Peyer's patch (tissue), 4 donors: ENCODE data around the gene GRIPAP1. TPM values are rescaled to one million over a fixed set of nuclear protein-coding genes. Genes with fewer than 3 reads are reported as not detected.

Experiments used
- DNase-seq, 3 donors: peaks; one replicate each; pipeline ENCODE4 v3.0.0-alpha.2; 2017 to 2019
- H3K27ac ChIP-seq, 4 donors: fragments of 200-600 bp; sonication (generic); one replicate each; pipeline ENCODE4 v1.5.1; 2016 to 2019
- H3K27me3 ChIP-seq, 2 donors: fragments of 200-600 bp; sonication (generic); one replicate each; pipeline ENCODE4 v1.5.1; 2019
- H3K36me3 ChIP-seq, 3 donors: fragments of 200-600 bp; sonication (generic); one replicate each; pipeline ENCODE4 v1.5.1; 2016 to 2019
- H3K4me1 ChIP-seq, 4 donors: fragments of 200-600 bp; sonication (generic); one replicate each; pipeline ENCODE4 v1.5.1; 2016 to 2019
- H3K4me3 ChIP-seq, 4 donors: fragments of 200-600 bp; sonication (generic); 1 replicate in 3 of 4; 2 replicates in 1 of 4; pipeline ENCODE4 v1.5.1; 2016 to 2019; ENCODE audit warnings: mild to moderate bottlenecking in 1 of 4
- H3K9me3 ChIP-seq, 4 donors: fragments of 200-600 bp; sonication (generic); one replicate each; pipeline ENCODE4 v1.5.1; 2016 to 2019; ENCODE audit warnings: mild to moderate bottlenecking in 1 of 4
- POLR2A ChIP-seq, 2 donors: fragments of 450-650 bp; IDR thresholded peaks; one replicate each; pipeline ENCODE4 v1.5.1; 2017; ENCODE audit warnings: antibody characterized with exemption in 2 of 2, mild to moderate bottlenecking in 2 of 2, moderate library complexity in 2 of 2
- total RNA-seq, 4 donors: library from RNA; depleted of rRNA; stranded (reverse); fragments of >200 nt; gene quantifications; one replicate each; pipeline ENCODE4 v1.1.0, GENCODE V29; 2016
- TF ChIP-seq, protein P1 (sequence below), 6 experiments: fragments of 450-650 bp in 4 of 6; fragments of 200-600 bp in 2 of 6; sonication (generic) in 1 of 6; IDR thresholded peaks; one replicate each; pipeline ENCODE4 v1.5.1; 2017 to 2019; ENCODE audit warnings: antibody characterized with exemption in 6 of 6, mild to moderate bottlenecking in 3 of 6, moderate library complexity in 1 of 6

The GRIPAP1 gene
- total RNA-seq, 4 donors from 2014 or later = 32.4 to 139 (median 70.9) TPM

DNA sequence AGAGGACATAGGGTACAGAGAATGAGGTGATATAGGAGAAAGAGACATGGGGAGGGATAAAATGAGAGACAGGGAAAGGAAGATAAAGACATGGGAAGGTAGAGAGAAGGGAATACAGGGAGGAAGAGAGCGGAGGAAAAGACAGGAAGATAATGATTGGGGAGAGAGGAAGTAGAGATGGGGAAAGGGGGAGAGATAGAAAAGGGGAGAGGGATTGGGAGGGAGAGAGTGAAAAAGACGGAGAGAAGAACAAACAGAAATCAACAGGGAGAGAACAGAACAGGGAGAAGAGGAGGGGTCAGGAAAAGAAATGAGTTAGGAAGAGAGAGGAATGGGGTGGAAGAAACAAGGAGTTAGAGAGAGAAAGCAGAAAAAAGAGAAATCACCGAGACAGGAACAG is 4.6 kb downstream of the GRIPAP1 start:
- DNase-seq = no peak
- Histone ChIP-seq H3K9me3 (no peaks in the 10 kb centered on the region), H3K4me1 (peaks cover 0 to 7% (median 0%) of the 10 kb centered on the region in 4 donors), H3K4me3 (no peak overlapping the region), H3K36me3 (peaks cover 0 to 24% (median 0%) of the 10 kb centered on the region in 3 donors), H3K27ac (no peak overlapping the region), H3K27me3 (no peaks in the 10 kb centered on the region)
- TF ChIP-seq, protein P1, sequence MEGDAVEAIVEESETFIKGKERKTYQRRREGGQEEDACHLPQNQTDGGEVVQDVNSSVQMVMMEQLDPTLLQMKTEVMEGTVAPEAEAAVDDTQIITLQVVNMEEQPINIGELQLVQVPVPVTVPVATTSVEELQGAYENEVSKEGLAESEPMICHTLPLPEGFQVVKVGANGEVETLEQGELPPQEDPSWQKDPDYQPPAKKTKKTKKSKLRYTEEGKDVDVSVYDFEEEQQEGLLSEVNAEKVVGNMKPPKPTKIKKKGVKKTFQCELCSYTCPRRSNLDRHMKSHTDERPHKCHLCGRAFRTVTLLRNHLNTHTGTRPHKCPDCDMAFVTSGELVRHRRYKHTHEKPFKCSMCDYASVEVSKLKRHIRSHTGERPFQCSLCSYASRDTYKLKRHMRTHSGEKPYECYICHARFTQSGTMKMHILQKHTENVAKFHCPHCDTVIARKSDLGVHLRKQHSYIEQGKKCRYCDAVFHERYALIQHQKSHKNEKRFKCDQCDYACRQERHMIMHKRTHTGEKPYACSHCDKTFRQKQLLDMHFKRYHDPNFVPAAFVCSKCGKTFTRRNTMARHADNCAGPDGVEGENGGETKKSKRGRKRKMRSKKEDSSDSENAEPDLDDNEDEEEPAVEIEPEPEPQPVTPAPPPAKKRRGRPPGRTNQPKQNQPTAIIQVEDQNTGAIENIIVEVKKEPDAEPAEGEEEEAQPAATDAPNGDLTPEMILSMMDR (IDR thresholded peaks at IDR 0.05) = no peak
- TF ChIP-seq POLR2A (IDR thresholded peaks at IDR 0.05) = no peak

- Histone ChIP-seq H3K36me3 (peaks cover 0 to 24% (median 0%) of the 10 kb centered on the region in 3 donors), H3K4me1 (peaks cover 0 to 7% (median 0%) of the 10 kb centered on the region in 4 donors), H3K4me3 (no peak overlapping the region), H3K9me3 (no peaks in the 10 kb centered on the region), H3K27ac (no peak overlapping the region), H3K27me3 (no peaks in the 10 kb centered on the region)
- TF ChIP-seq POLR2A (IDR thresholded peaks at IDR 0.05) = no peak
- TF ChIP-seq, protein P1 (IDR thresholded peaks at IDR 0.05) = no peak
- no peak for DNase-seq
Observed at GRCh38 chrX:48996969-48997368, 5.1 kb downstream of the GRIPAP1 start.

- no peaks in the 10 kb centered on the region for H3K27me3 ChIP-seq
- H3K9me3 ChIP-seq = no peaks in the 10 kb centered on the region
- H3K4me3 ChIP-seq = no peak overlapping the region
- TF ChIP-seq, protein P1 (IDR thresholded peaks at IDR 0.05) = no peak
- TF ChIP-seq POLR2A (IDR thresholded peaks at IDR 0.05) = no peak
- no peak for DNase-seq
- H3K4me1 ChIP-seq = no peaks in the 10 kb centered on the region
- peaks cover 0 to 34% (median 0%) of the 10 kb centered on the region in 3 donors for H3K36me3 ChIP-seq
- H3K27ac ChIP-seq = no peak overlapping the region
Observed at GRCh38 chrX:48992341-48992740, 9.7 kb downstream of the GRIPAP1 start.

DNA sequence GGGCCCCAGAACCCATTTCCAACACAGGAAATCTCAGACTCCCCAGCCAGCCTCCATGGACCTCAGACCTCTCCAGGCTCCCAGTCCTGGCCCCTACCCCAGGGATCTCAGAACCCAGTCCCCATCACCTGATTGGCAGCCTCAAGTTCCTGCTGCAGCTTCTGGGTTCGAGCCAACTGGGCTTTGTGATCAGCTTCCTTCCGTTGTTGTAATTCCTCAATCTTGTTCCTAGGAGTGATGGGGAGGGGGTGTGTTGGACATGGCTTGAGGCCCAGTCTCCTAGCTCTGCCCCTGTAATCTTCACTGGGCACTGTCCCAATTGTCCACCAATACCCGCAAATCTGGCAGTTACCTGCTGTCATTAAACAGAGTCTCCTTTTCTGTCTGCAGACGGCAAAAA is 12.6 kb downstream of the GRIPAP1 start:
- no peak overlapping the region for H3K4me3 ChIP-seq
- no peak for DNase-seq

GRCh38 chrX:48983896-48984295 is 18.2 kb downstream of the GRIPAP1 start:
- TF ChIP-seq, protein P1 (IDR thresholded peaks at IDR 0.05) = no peak
- TF ChIP-seq POLR2A (IDR thresholded peaks at IDR 0.05) = no peak
- Histone ChIP-seq H3K27ac (no peak overlapping the region), H3K4me3 (no peak overlapping the region), H3K9me3 (no peaks in the 10 kb centered on the region), H3K27me3 (no peaks in the 10 kb centered on the region), H3K4me1 (no peaks in the 10 kb centered on the region), H3K36me3 (peaks cover 0 to 26% (median 0%) of the 10 kb centered on the region in 3 donors)
- no peak for DNase-seq

More for the DNA sequence above, 12.6 kb downstream of the GRIPAP1 start:
- TF ChIP-seq POLR2A (IDR thresholded peaks at IDR 0.05) = no peak
- TF ChIP-seq, protein P1 (IDR thresholded peaks at IDR 0.05) = no peak
- Histone ChIP-seq H3K4me1 (no peaks in the 10 kb centered on the region), H3K36me3 (peaks cover 0 to 21% (median 0%) of the 10 kb centered on the region in 3 donors), H3K27ac (no peak overlapping the region), H3K27me3 (no peaks in the 10 kb centered on the region), H3K9me3 (no peaks in the 10 kb centered on the region)

- Histone ChIP-seq H3K27me3 (no peaks in the 10 kb centered on the region), H3K27ac (no peak overlapping the region), H3K4me1 (no peaks in the 10 kb centered on the region), H3K4me3 (no peak overlapping the region), H3K36me3 (peaks cover 0 to 32% (median 0%) of the 10 kb centered on the region in 3 donors), H3K9me3 (no peaks in the 10 kb centered on the region)
- TF ChIP-seq POLR2A (IDR thresholded peaks at IDR 0.05) = no peak
- TF ChIP-seq, protein P1 (IDR thresholded peaks at IDR 0.05) = no peak
- no peak for DNase-seq
Observed at GRCh38 chrX:48983081-48983480, 19.0 kb downstream of the GRIPAP1 start.
